NOMO-1 treated with dmso at 0.1 percent for 144 hours (cell line): ENCODE results near the gene SMCO1.
A peak's percentile ranks its signal among the peaks of the same experiment; 100 is the strongest.
"Not testable (repeated sequence)": the region's sequence is repeated elsewhere in the genome, so short reads cannot be mapped to it uniquely, and the experiment has no call there.

ENCODE experiments used
- DNase-seq: peaks from one replicate; lab custom pipeline; 2025; ENCODE audit not compliant: unreplicated experiment; lab: John Stamatoyannopoulos, UW

SMCO1 gene

GRCh38 chr3:196523841-196524240 lies 8.7 kb upstream of the SMCO1 start:
- DNase-seq: no peak

- DNase-seq: not testable (repeated sequence)
Observed at GRCh38 chr3:196521291-196521690, 6.1 kb upstream of the SMCO1 start.

DNA sequence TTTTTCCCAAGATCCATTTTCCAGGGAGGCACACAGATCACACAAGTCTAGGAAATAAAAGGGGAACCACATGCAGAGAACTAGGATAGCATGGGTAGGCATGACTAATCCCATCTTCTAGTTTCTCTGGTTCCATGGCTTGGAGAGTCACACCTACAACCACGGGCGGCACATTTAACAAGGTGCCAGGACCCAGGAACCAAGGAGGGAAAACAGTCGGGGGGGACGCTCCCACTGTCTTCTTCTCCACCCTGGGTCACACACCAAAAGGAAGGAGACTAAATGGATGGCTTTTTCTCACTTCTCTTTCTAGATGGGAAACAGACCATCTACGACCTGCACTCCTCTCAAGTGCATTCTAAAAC lies 4.6 kb upstream of the SMCO1 start:
- no peak for DNase-seq

DNA sequence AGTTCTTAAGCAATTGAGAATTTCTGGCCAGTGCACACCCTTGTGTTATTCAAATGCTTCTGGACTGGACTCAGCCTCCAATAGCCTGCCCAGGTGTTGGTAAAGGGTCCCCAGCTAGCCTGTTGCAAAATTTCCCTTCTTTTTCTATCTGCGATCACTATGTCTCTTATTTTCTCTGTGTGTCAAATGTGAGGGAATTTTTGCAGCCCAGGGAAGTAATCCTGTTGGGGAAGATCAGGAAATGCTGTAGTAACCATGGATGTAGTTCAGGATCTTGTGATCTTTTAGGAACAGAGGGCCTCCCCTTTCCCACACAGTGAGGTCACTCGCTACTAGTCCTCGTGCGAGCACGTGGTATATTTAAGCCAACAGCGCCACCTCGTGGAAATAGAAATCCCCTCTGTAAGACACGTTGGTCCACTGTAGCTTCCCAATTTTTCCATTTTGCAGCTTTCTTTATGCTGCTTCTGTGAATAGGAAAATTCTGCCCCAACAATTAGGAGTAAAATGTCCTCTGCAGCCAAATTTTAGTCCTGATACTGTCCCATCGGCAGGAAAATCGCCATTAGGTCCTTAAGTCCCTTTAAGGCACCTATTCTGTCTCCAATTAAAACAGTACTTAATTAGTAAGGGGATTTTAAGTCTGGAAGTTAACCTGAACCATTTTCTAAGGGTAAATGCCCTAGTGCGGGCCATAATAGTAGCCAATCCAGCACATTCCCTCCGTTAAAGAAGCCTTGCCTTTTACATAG lies 4.0 kb upstream of the SMCO1 start:
- peak; percentile 64 for DNase-seq

- DNase-seq: no peak
Observed at GRCh38 chr3:196517919-196518318, 2.8 kb upstream of the SMCO1 start.

DNA sequence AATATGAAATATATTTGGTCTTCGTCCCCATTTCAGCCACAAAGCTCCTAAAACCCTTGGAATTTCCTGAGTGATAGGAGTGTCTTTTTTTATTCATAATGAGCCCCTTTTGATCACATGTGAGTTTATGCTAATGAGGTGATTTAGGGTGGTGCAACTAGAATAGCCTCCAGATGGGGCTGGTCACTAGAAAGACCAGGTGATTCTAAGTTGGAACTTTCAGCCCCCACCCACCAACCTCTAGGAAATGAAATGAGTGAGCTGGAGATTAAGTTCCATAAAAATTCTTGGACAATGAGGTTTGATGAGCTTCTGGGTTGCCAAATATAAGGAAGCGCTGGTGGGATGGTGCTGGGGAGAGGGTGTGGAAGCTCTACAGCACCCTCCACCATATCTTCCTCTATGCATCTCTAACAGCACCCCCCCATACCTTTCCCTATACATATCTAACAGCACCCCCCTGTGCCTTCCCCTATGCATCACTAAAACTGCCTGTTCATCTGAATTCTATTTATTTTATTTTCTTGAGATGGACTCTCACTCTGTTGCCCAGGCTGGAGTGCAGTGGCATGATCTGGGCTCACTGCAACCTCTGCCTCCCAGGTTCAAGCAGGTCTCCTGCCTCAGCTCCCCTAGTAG lies 2.1 kb upstream of the SMCO1 start:
- peak; percentile 21 for DNase-seq

GRCh38 chr3:196514350-196514716 lies 813 bp downstream of the SMCO1 start:
- no peak for DNase-seq

- no peak for DNase-seq
Observed at GRCh38 chr3:196513697-196514349, 1.3 kb downstream of the SMCO1 start.

GRCh38 chr3:196511646-196512425 lies 3.3 kb downstream of the SMCO1 start:
- not testable (repeated sequence) for DNase-seq

- DNase-seq: not testable (repeated sequence)
Observed at GRCh38 chr3:196511108-196511507, 4.0 kb downstream of the SMCO1 start.

DNA sequence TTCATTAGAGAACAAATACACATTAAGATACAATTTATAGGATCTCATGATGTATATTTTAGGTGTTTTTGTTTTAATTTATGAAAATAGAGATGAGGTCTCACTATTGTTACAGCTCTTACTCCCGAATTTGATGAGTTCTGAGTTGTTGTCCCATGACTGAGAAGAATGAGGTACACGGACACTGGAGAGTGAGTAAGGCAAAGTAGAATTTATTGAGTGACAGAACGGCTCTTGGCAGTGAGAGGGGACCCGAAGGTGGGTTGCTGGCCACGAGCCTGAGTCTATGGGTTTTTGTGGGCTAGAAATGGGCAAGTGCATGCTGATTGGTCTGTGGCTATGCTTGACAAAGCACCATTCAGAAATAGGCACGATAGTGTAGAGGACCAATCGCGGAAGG lies 8.5 kb downstream of the SMCO1 start:
- DNase-seq: no peak

DNA sequence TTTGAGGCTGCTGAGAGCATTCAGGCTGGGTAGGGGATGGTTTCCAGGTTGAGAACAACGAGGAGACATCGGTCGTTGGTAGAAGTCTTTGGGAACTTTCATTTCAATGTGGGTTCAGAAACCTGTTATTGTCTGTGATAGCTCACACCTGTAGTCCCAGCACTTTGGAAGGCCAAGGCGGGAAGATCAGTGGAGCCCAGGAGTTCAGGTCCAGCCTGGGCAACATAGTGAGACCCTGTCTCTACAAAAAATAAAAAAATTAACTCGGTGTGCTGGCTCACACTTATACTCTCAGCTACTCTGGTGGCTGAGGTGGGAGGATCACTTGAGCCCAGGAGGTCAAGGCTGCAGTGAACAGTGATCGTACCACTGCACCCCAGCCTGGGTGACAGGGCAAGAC lies 10.6 kb downstream of the SMCO1 start:
- no peak for DNase-seq

GRCh38 chr3:196504077-196504398 lies 11.1 kb downstream of the SMCO1 start:
- not testable (repeated sequence) for DNase-seq

DNA sequence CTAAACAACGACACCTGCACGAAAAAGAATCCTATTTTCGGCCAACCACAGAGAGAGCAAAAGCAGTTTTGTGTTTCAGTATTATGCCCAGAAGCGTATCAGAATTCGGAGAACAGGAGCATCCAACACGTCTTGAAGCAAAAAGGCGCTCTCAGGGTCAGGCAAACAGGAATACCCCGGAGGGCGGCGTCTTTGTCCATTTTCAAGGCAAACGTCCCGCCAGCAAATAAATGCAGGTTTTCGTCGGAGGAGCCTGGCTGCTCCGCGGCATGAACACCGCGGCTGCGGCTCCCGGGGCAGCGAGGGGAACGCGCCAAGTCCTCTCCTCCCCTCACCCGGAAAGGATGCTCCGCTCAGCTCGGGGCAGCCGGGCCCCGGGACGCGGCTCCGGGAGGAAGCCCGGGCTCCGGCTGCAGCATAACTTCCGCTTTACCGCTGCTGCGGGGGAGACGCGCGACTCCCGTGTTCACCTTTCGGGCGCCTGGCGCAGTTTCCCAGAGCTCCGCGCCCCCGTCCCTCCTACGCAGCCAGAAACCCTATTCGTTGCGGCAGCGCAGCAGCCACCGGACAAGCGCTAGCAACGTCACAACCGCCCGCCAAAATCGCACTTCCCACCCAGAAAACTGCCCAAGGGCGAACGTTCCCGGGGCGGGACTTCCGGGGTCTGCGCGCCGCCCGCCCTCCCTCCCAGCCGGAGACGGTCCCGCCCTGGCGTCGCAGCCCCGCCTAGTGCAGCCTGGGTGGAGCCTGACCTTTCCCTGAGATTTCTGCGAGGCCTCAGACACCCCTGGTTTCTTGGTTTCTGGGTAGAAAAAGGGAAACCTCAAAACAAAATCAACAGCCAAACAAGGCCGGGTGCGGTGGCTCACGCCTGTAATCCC lies 11.7 kb downstream of the SMCO1 start, which contains the start of gene RNF168:
Gene RNF168 (minus strand): TSS at position 573 of the 881 bp plus-strand sequence. CDS start 595 bp downstream, outside the sequence.
- peak; percentile 99 for DNase-seq

DNA sequence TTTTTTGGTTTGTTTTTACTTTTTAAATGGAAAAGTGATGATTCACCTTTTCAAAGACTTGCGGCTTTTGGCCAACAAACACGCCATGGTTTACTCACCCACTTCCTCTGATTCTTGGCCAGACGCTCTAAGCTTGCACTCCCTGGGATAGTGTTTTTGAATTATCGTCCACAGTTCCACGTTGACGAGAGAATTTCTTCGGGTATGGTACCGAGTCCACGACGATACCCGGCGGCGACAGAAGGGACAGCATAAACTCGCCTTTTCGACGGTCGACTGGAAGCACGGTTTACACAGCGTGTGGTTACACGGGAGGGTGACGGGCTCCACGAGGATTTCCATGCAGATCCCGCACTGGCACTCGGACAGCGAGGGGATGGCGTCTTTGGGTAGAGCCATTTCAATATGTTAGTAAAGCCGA lies 12.4 kb downstream of the SMCO1 start:
- peak; percentile 68 for DNase-seq

- no peak for DNase-seq
Observed at GRCh38 chr3:196501316-196502044, 13.7 kb downstream of the SMCO1 start.

- DNase-seq: no peak
Observed at GRCh38 chr3:196499807-196500524, 15.2 kb downstream of the SMCO1 start.

GRCh38 chr3:196499061-196499460 lies 16.1 kb downstream of the SMCO1 start:
- no peak for DNase-seq

DNA sequence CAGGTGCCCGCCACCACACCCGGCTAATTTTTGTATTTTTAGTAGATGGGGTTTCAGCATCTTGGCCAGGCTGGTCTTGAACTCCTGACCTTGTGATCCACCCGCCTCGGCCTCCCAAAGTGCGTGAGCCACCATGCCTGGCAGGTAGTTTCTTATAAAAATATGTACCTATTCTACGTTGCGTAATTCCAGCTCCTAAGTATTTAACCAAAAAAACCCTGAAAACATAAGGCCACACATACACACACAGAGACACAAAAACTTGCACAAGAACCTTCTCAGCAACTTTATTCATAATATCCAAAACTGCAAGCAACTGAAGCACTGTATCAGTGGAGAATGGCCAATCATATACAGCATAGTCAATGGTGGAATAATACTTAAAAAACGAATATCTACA lies 16.8 kb downstream of the SMCO1 start:
- DNase-seq: no peak
